Tibial artery (tissue), 4 donors: Measurements from ENCODE around the gene WNK3.

Experiments used
- DNase-seq, 2 donors: peaks; one replicate each; pipeline ENCODE4 v3.0.0-alpha.2; 2019
- H3K27ac ChIP-seq, 2 donors: fragments of 200-600 bp; sonication (generic) in 1 of 2; 1 replicate in 1 of 2; 2 replicates in 1 of 2; pipeline ENCODE4 v1.5.1; 2018 to 2019; ENCODE audit warnings: mild to moderate bottlenecking in 1 of 2
- H3K27me3 ChIP-seq, 2 donors: fragments of 200-600 bp; sonication (generic) in 1 of 2; one replicate each; pipeline versions ENCODE4 v1.5.1 to v1.6.0; 2016 to 2019
- H3K36me3 ChIP-seq, 3 donors: fragments of 200-600 bp; sonication (generic) in 2 of 3; one replicate each; pipeline ENCODE4 v1.5.1; 2016 to 2019; ENCODE audit warnings: mild to moderate bottlenecking in 2 of 3
- H3K4me1 ChIP-seq, 4 donors: fragments of 200-600 bp; sonication (generic) in 2 of 4; 1 replicate in 3 of 4; 2 replicates in 1 of 4; pipeline ENCODE4 v1.5.1; 2016 to 2019
- H3K4me3 ChIP-seq, 2 donors: fragments of 200-600 bp; sonication (generic) in 1 of 2; 1 replicate in 1 of 2; 2 replicates in 1 of 2; pipeline ENCODE4 v1.5.1; 2018 to 2019; ENCODE audit warnings: mild to moderate bottlenecking in 2 of 2
- H3K9me3 ChIP-seq, 3 donors: fragments of 200-600 bp; sonication (generic) in 1 of 3; one replicate each; pipeline ENCODE4 v1.5.1; 2016 to 2019
- CTCF ChIP-seq, 2 experiments: fragments of 200-600 bp in 1 of 2; fragments of 450-650 bp in 1 of 2; IDR thresholded peaks; one replicate each; pipeline ENCODE4 v1.5.1; 2017 to 2019; ENCODE audit warnings: antibody characterized with exemption in 2 of 2, mild to moderate bottlenecking in 1 of 2, moderate library complexity in 1 of 2
- intact Hi-C: fragments of 100-400 bp; cut with DNase I; formaldehyde crosslinking; loops from one replicate; pipeline ENCODE4 v1.15.0; 2023; ENCODE audit warnings: low total_unique reads

WNK3 gene

GRCh38 chrX:54281676-54282075, 76.2 kb downstream of the WNK3 start:
- intact Hi-C loops: no loop called here
- Histone ChIP-seq H3K36me3 (no peaks in the 10 kb centered on the region), H3K9me3 (no peaks in the 10 kb centered on the region), H3K27me3 (no peaks in the 10 kb centered on the region), H3K4me3 (no peak overlapping the region), H3K4me1 (no peaks in the 10 kb centered on the region), H3K27ac (no peak overlapping the region)
- no peak for DNase-seq
- no peak for TF ChIP-seq CTCF (IDR thresholded peaks at IDR 0.05)

GRCh38 chrX:54280466-54280865, 77.4 kb downstream of the WNK3 start:
- Histone ChIP-seq H3K4me3 (no peak overlapping the region), H3K9me3 (no peaks in the 10 kb centered on the region), H3K27ac (no peak overlapping the region), H3K36me3 (no peaks in the 10 kb centered on the region), H3K4me1 (no peaks in the 10 kb centered on the region), H3K27me3 (no peaks in the 10 kb centered on the region)
- TF ChIP-seq CTCF (IDR thresholded peaks at IDR 0.05): no peak
- no peak for DNase-seq
- intact Hi-C loops: no loop called here

GRCh38 chrX:54271664-54272063, 86.2 kb downstream of the WNK3 start:
- Histone ChIP-seq H3K27me3 (no peaks in the 10 kb centered on the region), H3K36me3 (no peaks in the 10 kb centered on the region), H3K4me3 (no peak overlapping the region), H3K9me3 (no peaks in the 10 kb centered on the region), H3K4me1 (no peaks in the 10 kb centered on the region), H3K27ac (no peak overlapping the region)
- no peak for TF ChIP-seq CTCF (IDR thresholded peaks at IDR 0.05)
- intact Hi-C loops: no loop called here
- no peak for DNase-seq

GRCh38 chrX:54248309-54248708, 109.5 kb downstream of the WNK3 start:
- DNase-seq: no peak
- H3K27ac ChIP-seq: no peak overlapping the region
- no peaks in the 10 kb centered on the region for H3K36me3 ChIP-seq
- H3K4me3 ChIP-seq: no peak overlapping the region
- peak in 1 of 2 experiments; percentile 4 for TF ChIP-seq CTCF (IDR thresholded peaks at IDR 0.05)
- no peaks in the 10 kb centered on the region for H3K4me1 ChIP-seq
- intact Hi-C loops: no loop called here
- H3K27me3 ChIP-seq: no peaks in the 10 kb centered on the region
- no peaks in the 10 kb centered on the region for H3K9me3 ChIP-seq

- intact Hi-C loops: no loop called here
- TF ChIP-seq CTCF (IDR thresholded peaks at IDR 0.05): no peak
- Histone ChIP-seq H3K4me1 (no peaks in the 10 kb centered on the region), H3K27me3 (no peaks in the 10 kb centered on the region), H3K27ac (no peak overlapping the region), H3K4me3 (no peak overlapping the region), H3K9me3 (no peaks in the 10 kb centered on the region), H3K36me3 (no peaks in the 10 kb centered on the region)
- DNase-seq: no peak
Observed at GRCh38 chrX:54246866-54247265, 111.0 kb downstream of the WNK3 start.

GRCh38 chrX:54238588-54238987, 119.3 kb downstream of the WNK3 start:
- H3K4me1 ChIP-seq: no peaks in the 10 kb centered on the region

More at GRCh38 chrX:54238588-54238987, 119.3 kb downstream of the WNK3 start:
- intact Hi-C loops: no loop called here
- TF ChIP-seq CTCF (IDR thresholded peaks at IDR 0.05): no peak
- no peak for DNase-seq
- H3K27ac ChIP-seq: no peak overlapping the region
- no peaks in the 10 kb centered on the region for H3K36me3 ChIP-seq
- peaks cover 0 to 9% (median 0%) of the 10 kb centered on the region in 3 donors for H3K9me3 ChIP-seq
- no peaks in the 10 kb centered on the region for H3K27me3 ChIP-seq
- H3K4me3 ChIP-seq: no peak overlapping the region
